Sciatic nerve (tissue), 2 donors: Measurements from ENCODE around the gene GRIN1. TPM values are rescaled to one million over a fixed set of nuclear protein-coding genes. Genes with fewer than 3 reads are reported as not detected.
"Not testable (repeated sequence)": the region's sequence is repeated elsewhere in the genome, so short reads cannot be mapped to it uniquely, and the experiment has no call there.

Source experiments
- ATAC-seq: fragments of 200-7000 bp; cut with Tn5 transposase; one replicate; pipeline ENCODE4 v1.9.1; 2020; ENCODE audit warnings: mild to moderate bottlenecking, moderate library complexity
- DNase-seq: peaks from one replicate; pipeline ENCODE4 v3.0.0-alpha.2; 2020; ENCODE audit warnings: low spot score
- intact Hi-C: fragments of 100-400 bp; cut with DNase I; formaldehyde crosslinking; loops from one replicate; pipeline ENCODE4 v1.14.2; 2022
- total RNA-seq: library from RNA; stranded (reverse); fragmentation: NEBNext Ultra II Directional; extraction: Animal tissue kit (Norgen Biotek cat#: 25700); gene quantifications from one replicate; pipeline ENCODE4 v1.2.1, GENCODE V29; 2021
- donor health status: DM: no; HTN: no; CAD: no.
- donor health status: DM: no; HTN: no; CAD: no.

GRIN1 gene
- total RNA-seq, 1 donor from 2014 or later, result not detected

- DNase-seq, result no peak
- intact Hi-C loops, result no loop called here
- ATAC-seq, result no peak
Observed at GRCh38 chr9:137126786-137127185, 12.2 kb upstream of the GRIN1 start.

GRCh38 chr9:137127301-137128157 is 11.4 kb upstream of the GRIN1 start:
- DNase-seq, result no peak
- ATAC-seq, result no peak
- intact Hi-C loops, result no loop called here

GRCh38 chr9:137128158-137128861 is 10.6 kb upstream of the GRIN1 start:
- intact Hi-C loops, result no loop called here
- no peak for ATAC-seq
- DNase-seq, result no peak

GRCh38 chr9:137128862-137129455 is 10.0 kb upstream of the GRIN1 start:
- no peak for ATAC-seq
- no peak for DNase-seq
- intact Hi-C loops, result no loop called here

- ATAC-seq (peak; percentile 99), DNase-seq (peak; percentile 89)
- intact Hi-C loops, result no loop called here
Observed at GRCh38 chr9:137129456-137130175, 9.3 kb upstream of the GRIN1 start.

GRCh38 chr9:137130176-137130755 is 8.7 kb upstream of the GRIN1 start:
- DNase-seq, result no peak
- no peak for ATAC-seq
- intact Hi-C loops, result no loop called here

GRCh38 chr9:137134191-137134590 is 4.8 kb upstream of the GRIN1 start:
- intact Hi-C loops, result no loop called here
- no peak for DNase-seq
- ATAC-seq, result no peak

GRCh38 chr9:137135154-137135553 is 3.8 kb upstream of the GRIN1 start:
- intact Hi-C loops, DNase-seq, ATAC-seq: not testable (repeated sequence)

- ATAC-seq (no peak), DNase-seq (no peak)
- intact Hi-C loops, result no loop called here
Observed at GRCh38 chr9:137136261-137136880, 2.6 kb upstream of the GRIN1 start.

- ATAC-seq (no peak), DNase-seq (no peak)
- intact Hi-C loops, result no loop called here
Observed at GRCh38 chr9:137136881-137137607, 1.9 kb upstream of the GRIN1 start.

GRCh38 chr9:137138058-137138721 is 764 bp upstream of the GRIN1 start:
- ATAC-seq (no peak), DNase-seq (no peak)
- intact Hi-C loops, result no loop called here

GRCh38 chr9:137139468-137140150 is 655 bp downstream of the GRIN1 start:
- ATAC-seq (no peak), DNase-seq (no peak)
- intact Hi-C loops, result no loop called here

GRCh38 chr9:137140151-137141012 is 1.4 kb downstream of the GRIN1 start:
- ATAC-seq, result no peak
- no peak for DNase-seq
- intact Hi-C loops, result no loop called here

GRCh38 chr9:137141050-137141810 is 2.3 kb downstream of the GRIN1 start:
- ATAC-seq (no peak), DNase-seq (no peak)
- intact Hi-C loops, result no loop called here
